Smooth muscle cell (in vitro differentiated cells): ENCODE measurements around the gene PSMA7. TPM values are rescaled to one million over a fixed set of nuclear protein-coding genes. Genes with fewer than 3 reads are reported as not detected.

Experiments used
- DNase-seq: peaks from one replicate; lab custom pipeline; 2025; ENCODE audit not compliant: unreplicated experiment; lab: John Stamatoyannopoulos, UW
- H2AFZ ChIP-seq: fragments of 200-600 bp; sonication (generic); 2 replicates; pipeline ENCODE4 v1.6.0; 2016; ENCODE audit warnings: antibody characterized with exemption, low read depth, mild to moderate bottlenecking
- H3F3A ChIP-seq: fragments of 200-600 bp; sonication (generic); 2 replicates; pipeline ENCODE4 v1.6.0; 2017; ENCODE audit warnings: antibody characterized with exemption, low read depth
- H3K27ac ChIP-seq: fragments of 200-600 bp; sonication (generic); 2 replicates; pipeline ENCODE4 v1.5.1; 2016; ENCODE audit warnings: low read depth, mild to moderate bottlenecking
- H3K27me3 ChIP-seq: fragments of 200-600 bp; sonication (generic); 2 replicates; pipeline ENCODE4 v1.6.1; 2016; ENCODE audit warnings: low read depth, mild to moderate bottlenecking
- H3K36me3 ChIP-seq: fragments of 200-600 bp; sonication (generic); 2 replicates; pipeline ENCODE4 v1.5.1; 2016; ENCODE audit warnings: low read depth
- H3K4me1 ChIP-seq: fragments of 200-600 bp; sonication (generic); 2 replicates; pipeline ENCODE4 v1.5.1; 2016; ENCODE audit warnings: low read depth
- H3K4me2 ChIP-seq: fragments of 200-600 bp; sonication (generic); 2 replicates; pipeline ENCODE4 v1.6.0; 2016; ENCODE audit warnings: mild to moderate bottlenecking
- H3K4me3 ChIP-seq: fragments of 200-600 bp; sonication (generic); 2 replicates; pipeline ENCODE4 v1.5.1; 2016; ENCODE audit warnings: mild to moderate bottlenecking
- H3K79me2 ChIP-seq: fragments of 200-600 bp; sonication (generic); 2 replicates; pipeline ENCODE4 v1.6.0; 2016; ENCODE audit warnings: low read depth, mild to moderate bottlenecking
- H3K9ac ChIP-seq: fragments of 200-600 bp; sonication (generic); 2 replicates; pipeline ENCODE4 v1.6.0; 2016; ENCODE audit warnings: low read depth
- H3K9me3 ChIP-seq: fragments of 200-600 bp; sonication (generic); replicated peaks from 2 replicates; pipeline ENCODE4 v1.5.1; 2016; ENCODE audit warnings: low read depth
- H4K20me1 ChIP-seq: fragments of 200-600 bp; sonication (generic); 2 replicates; pipeline ENCODE4 v1.6.0; 2016; ENCODE audit warnings: low read depth
- WGBS: methylation state at CpG from one replicate; pipeline ENCODE4 v1.1.7; 2016; ENCODE audit warnings: low lambda C conversion rate; 5-methylcytosine and 5-hydroxymethylcytosine counted together
- polyA plus RNA-seq: library from polyadenylated mRNA; unstranded; fragments of >200 nt; fragmentation: Nextera tagmentation; extraction: Ambion mirVana; gene quantifications from 2 replicates; pipeline ENCODE4 v1.2.1, GENCODE V29; 2016
- total RNA-seq: library from RNA; depleted of rRNA; stranded (reverse); fragments of >200 nt; gene quantifications from 2 replicates; pipeline ENCODE4 v1.2.3, GENCODE V29; 2014
- TF ChIP-seq, protein P1 (sequence below): fragments of 200-600 bp; sonication (generic); IDR thresholded peaks from 2 replicates; pipeline ENCODE4 v1.5.1; 2017; ENCODE audit warnings: borderline replicate concordance, mild to moderate bottlenecking, antibody characterized with exemption; ENCODE audit not compliant: insufficient read depth, poor library complexity, severe bottlenecking

PSMA7 gene
- total and polyA plus RNA-seq, 2 experiments from 2014 or later, result 297 to 473 TPM

DNA sequence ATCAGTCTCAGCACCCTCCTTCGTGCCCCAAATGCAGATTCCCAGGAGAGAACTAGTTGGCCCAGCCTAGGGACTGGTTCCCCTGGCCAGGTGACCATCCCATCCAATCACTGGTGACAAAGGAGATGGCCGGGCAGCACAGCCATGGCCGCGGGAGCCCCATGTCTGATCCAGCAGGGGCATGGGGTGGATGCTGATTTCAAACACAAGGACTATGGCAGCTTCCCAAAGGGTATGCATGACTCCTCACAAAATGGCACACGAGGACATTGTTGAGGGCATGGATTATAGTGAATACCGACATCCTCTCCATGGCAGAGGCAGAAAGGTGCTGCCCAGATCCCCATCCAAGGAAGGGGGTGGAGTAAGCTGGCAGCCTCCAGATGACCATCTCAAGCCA, 30.8 kb downstream of the PSMA7 start:
- DNase-seq, result no peak
- H3K9me3 ChIP-seq, result no peaks in the 10 kb centered on the region
- H3K27ac ChIP-seq, result no peak overlapping the region
- no peaks in the 10 kb centered on the region for H3F3A ChIP-seq
- H3K4me1 ChIP-seq, result no peaks in the 10 kb centered on the region
- H2AFZ ChIP-seq, result no peak overlapping the region
- TF ChIP-seq, protein P1, sequence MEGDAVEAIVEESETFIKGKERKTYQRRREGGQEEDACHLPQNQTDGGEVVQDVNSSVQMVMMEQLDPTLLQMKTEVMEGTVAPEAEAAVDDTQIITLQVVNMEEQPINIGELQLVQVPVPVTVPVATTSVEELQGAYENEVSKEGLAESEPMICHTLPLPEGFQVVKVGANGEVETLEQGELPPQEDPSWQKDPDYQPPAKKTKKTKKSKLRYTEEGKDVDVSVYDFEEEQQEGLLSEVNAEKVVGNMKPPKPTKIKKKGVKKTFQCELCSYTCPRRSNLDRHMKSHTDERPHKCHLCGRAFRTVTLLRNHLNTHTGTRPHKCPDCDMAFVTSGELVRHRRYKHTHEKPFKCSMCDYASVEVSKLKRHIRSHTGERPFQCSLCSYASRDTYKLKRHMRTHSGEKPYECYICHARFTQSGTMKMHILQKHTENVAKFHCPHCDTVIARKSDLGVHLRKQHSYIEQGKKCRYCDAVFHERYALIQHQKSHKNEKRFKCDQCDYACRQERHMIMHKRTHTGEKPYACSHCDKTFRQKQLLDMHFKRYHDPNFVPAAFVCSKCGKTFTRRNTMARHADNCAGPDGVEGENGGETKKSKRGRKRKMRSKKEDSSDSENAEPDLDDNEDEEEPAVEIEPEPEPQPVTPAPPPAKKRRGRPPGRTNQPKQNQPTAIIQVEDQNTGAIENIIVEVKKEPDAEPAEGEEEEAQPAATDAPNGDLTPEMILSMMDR, result no peak
- no peaks in the 10 kb centered on the region for H4K20me1 ChIP-seq
- H3K4me3 ChIP-seq, result no peak overlapping the region
- no peaks in the 10 kb centered on the region for H3K36me3 ChIP-seq
- H3K79me2 ChIP-seq, result no peaks in the 10 kb centered on the region
- H3K9ac ChIP-seq, result no peak overlapping the region
- WGBS, result 92% methylated on average over 6 of the region's 6 CpGs
- H3K27me3 ChIP-seq, result peaks cover 3% of the 10 kb centered on the region
- H3K4me2 ChIP-seq, result no peak overlapping the region

DNA sequence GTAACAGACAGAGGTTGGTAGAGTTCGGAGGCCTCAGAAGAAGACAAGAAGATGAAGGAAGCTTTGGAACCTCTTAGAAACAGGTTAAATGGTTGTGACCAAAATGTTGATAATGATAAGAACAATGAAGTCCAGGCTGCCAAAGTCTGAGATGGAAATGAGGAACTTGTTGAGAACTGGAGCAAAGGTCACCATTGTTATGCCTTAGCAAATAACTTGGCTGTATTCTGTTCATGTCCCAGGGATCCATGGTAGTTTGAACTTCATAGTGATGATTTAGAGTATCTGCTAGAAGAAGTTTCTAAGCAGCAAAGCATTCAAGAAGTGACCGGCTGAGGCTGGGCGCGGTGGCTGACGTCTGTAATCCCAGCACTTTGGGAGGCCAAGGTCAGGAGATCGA, 32.0 kb downstream of the PSMA7 start:
- Histone ChIP-seq H3K4me1 (no peaks in the 10 kb centered on the region), H3K4me3 (no peak overlapping the region), H3K79me2 (no peaks in the 10 kb centered on the region), H3K9me3 (no peaks in the 10 kb centered on the region), H3K4me2 (no peak overlapping the region), H4K20me1 (no peaks in the 10 kb centered on the region), H3K27ac (no peak overlapping the region), H3K9ac (no peak overlapping the region), H2AFZ (no peak overlapping the region), H3K27me3 (peaks cover 3% of the 10 kb centered on the region), H3F3A (no peaks in the 10 kb centered on the region), H3K36me3 (no peaks in the 10 kb centered on the region)
- 98% methylated on average over 6 of the region's 6 CpGs for WGBS
- TF ChIP-seq, protein P1, result no peak
- no peak for DNase-seq

DNA sequence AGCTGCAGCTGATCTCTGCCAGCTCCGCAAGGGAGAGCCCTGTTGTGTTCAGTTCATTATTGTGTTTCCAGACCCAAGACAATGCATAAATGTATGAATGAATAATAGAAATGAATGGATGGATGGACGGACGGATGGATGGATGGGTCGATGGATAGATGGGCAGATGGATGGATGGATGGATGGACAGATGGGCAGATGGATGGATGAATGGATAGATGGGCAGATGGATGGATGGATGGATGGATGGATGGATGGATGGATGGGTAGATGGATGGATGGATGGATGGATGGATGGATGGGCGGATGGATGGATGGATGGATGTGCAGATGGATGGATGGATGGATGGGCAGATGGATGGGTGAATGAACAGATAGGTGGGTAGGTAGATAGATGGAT, 37.6 kb downstream of the PSMA7 start:
- no peak for DNase-seq
- H4K20me1 ChIP-seq, result no peaks in the 10 kb centered on the region
- no peaks in the 10 kb centered on the region for H3K36me3 ChIP-seq
- no peaks in the 10 kb centered on the region for H3K4me1 ChIP-seq
- no peak overlapping the region for H3K4me2 ChIP-seq
- no peaks in the 10 kb centered on the region for H3F3A ChIP-seq
- H3K9ac ChIP-seq, result no peak overlapping the region
- no peak overlapping the region for H3K27ac ChIP-seq
- WGBS, result 94% methylated on average over 5 of the region's 5 CpGs
- TF ChIP-seq, protein P1, result no peak
- no peak overlapping the region for H2AFZ ChIP-seq
- no peaks in the 10 kb centered on the region for H3K9me3 ChIP-seq
- H3K79me2 ChIP-seq, result no peaks in the 10 kb centered on the region
- H3K27me3 ChIP-seq, result no peaks in the 10 kb centered on the region
- H3K4me3 ChIP-seq, result no peak overlapping the region

DNA sequence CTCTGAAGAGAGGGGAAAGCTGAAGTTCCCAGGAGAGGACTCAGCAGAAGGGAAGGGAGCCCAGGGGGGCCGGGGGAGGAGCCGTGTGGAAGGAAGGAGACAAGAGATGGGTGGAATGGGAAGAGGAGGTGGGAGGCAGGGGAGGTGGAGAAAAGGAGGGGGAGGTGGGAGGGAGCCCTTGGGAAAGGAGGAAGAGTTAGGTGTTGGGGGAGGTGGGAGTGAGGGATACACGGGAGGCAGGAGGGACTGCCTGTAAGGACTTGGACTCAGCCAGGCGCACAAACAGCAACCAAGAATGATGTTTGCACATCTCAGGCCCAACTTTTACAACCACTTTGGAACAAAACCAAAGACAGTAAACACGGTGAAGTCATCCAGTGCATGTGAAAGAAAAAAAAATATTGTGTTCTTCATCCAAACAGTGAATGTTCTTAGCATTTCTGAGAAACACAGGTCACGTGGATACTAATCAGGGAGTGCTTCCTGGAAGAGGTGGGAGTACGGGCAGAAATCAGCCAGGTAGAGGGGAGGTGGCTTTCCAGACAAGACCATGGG, 38.3 kb downstream of the PSMA7 start:
- WGBS, result 75% methylated on average over 4 of the region's 7 CpGs
- no peaks in the 10 kb centered on the region for H4K20me1 ChIP-seq
- no peaks in the 10 kb centered on the region for H3F3A ChIP-seq
- H3K36me3 ChIP-seq, result no peaks in the 10 kb centered on the region
- H3K4me2 ChIP-seq, result no peak overlapping the region
- no peaks in the 10 kb centered on the region for H3K79me2 ChIP-seq
- H2AFZ ChIP-seq, result no peak overlapping the region
- H3K4me1 ChIP-seq, result no peaks in the 10 kb centered on the region
- no peak overlapping the region for H3K4me3 ChIP-seq
- DNase-seq, result no peak
- TF ChIP-seq, protein P1, result no peak
- H3K27me3 ChIP-seq, result no peaks in the 10 kb centered on the region
- no peak overlapping the region for H3K27ac ChIP-seq
- H3K9me3 ChIP-seq, result no peaks in the 10 kb centered on the region
- no peak overlapping the region for H3K9ac ChIP-seq
